Neuron (in vitro differentiated cells): ENCODE measurements around the gene SLA2.

Source experiments
- H2AFZ ChIP-seq: one replicate; pipeline ENCODE4 v1.6.1; 2013; ENCODE audit warnings: low read depth, mild to moderate bottlenecking, inconsistent platforms, low read length, moderate library complexity
- H3K27me3 ChIP-seq: one replicate; pipeline ENCODE4 v1.6.1; 2013; ENCODE audit warnings: low read length; ENCODE audit not compliant: insufficient read depth
- H3K36me3 ChIP-seq: one replicate; pipeline ENCODE4 v1.6.1; 2013; ENCODE audit warnings: low read length; ENCODE audit not compliant: insufficient read depth
- H3K4me1 ChIP-seq: one replicate; pipeline ENCODE4 v1.6.1; 2013; ENCODE audit warnings: low read length; ENCODE audit not compliant: insufficient read depth
- H3K4me3 ChIP-seq: 2 replicates; pipeline ENCODE4 v1.5.1; 2013; ENCODE audit warnings: mild to moderate bottlenecking, low read length, moderate library complexity
- H3K9me3 ChIP-seq: one replicate; pipeline ENCODE4 v1.6.1; 2013; ENCODE audit warnings: low read length

The SLA2 gene

DNA sequence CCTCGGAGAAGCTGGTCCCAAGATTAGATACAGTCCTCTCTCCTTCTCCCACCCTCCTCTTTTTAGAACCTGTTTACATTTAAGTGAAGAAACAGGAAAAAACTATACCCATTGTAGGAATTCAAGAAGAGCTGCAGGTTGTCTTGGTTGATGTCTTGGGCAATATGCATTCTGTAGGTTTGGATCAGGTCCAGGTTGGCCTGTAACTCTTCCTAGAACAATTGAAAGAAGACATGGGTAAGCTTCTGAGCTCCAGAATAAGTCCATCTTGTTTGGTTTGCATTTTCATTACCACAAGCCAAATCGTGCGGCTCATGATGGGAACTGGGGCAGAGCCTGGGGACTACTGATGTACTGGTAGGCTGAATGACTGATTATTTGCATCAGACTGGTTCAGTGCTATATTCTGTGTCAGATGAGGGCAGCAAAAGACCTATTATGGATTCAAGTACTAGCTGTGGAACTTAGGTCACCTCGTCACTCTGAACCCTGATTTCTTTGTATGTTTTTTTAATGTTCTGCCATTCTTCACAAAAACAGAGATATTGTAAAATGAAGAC is 20.3 kb upstream of the SLA2 start:
- peaks cover 15% of the 10 kb centered on the region for H3K36me3 ChIP-seq
- H3K4me1 ChIP-seq: no peaks in the 10 kb centered on the region
- H3K4me3 ChIP-seq: no peak overlapping the region
- H2AFZ ChIP-seq: no peak overlapping the region
- no peaks in the 10 kb centered on the region for H3K27me3 ChIP-seq
- H3K9me3 ChIP-seq: no peaks in the 10 kb centered on the region

GRCh38 chr20:36663031-36663430 is 17.0 kb upstream of the SLA2 start:
- Histone ChIP-seq H3K9me3 (no peaks in the 10 kb centered on the region), H3K36me3 (peaks cover 16% of the 10 kb centered on the region), H3K4me1 (no peaks in the 10 kb centered on the region), H3K27me3 (no peaks in the 10 kb centered on the region), H2AFZ (no peak overlapping the region), H3K4me3 (no peak overlapping the region)

- Histone ChIP-seq H3K9me3 (no peaks in the 10 kb centered on the region), H3K4me1 (no peaks in the 10 kb centered on the region), H3K4me3 (no peak overlapping the region), H3K36me3 (peaks cover 8% of the 10 kb centered on the region), H2AFZ (no peak overlapping the region), H3K27me3 (no peaks in the 10 kb centered on the region)
These were observed 12.3 kb upstream of the SLA2 start for GRCh38 chr20:36658300-36658699.

GRCh38 chr20:36656733-36657132 is 10.7 kb upstream of the SLA2 start:
- H3K36me3 ChIP-seq: peaks cover 8% of the 10 kb centered on the region
- H3K4me3 ChIP-seq: no peak overlapping the region
- H3K27me3 ChIP-seq: no peaks in the 10 kb centered on the region
- no peaks in the 10 kb centered on the region for H3K4me1 ChIP-seq
- H2AFZ ChIP-seq: no peak overlapping the region
- H3K9me3 ChIP-seq: no peaks in the 10 kb centered on the region

DNA sequence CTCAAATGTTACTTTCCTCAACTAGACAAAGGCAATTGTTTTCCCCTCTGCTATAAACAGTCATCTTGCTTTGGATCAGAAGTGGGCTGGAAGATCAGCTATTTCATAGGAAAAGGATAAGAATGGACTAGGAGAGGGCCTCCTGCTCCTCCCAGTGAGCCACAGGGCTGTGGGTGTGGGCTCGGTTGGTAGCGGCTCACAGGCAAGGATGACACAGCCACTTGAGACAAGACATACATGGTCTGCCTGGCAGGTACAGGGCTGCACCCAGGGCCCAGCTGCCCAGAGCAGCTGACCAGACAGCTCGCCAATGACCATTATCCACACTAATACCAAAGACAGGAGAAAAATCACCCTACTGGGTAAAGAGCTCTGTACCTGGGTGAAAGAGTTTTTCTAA is 9.0 kb upstream of the SLA2 start:
- Histone ChIP-seq H3K9me3 (no peaks in the 10 kb centered on the region), H3K4me3 (no peak overlapping the region), H3K36me3 (peaks cover 10% of the 10 kb centered on the region), H3K4me1 (no peaks in the 10 kb centered on the region), H3K27me3 (no peaks in the 10 kb centered on the region), H2AFZ (no peak overlapping the region)

DNA sequence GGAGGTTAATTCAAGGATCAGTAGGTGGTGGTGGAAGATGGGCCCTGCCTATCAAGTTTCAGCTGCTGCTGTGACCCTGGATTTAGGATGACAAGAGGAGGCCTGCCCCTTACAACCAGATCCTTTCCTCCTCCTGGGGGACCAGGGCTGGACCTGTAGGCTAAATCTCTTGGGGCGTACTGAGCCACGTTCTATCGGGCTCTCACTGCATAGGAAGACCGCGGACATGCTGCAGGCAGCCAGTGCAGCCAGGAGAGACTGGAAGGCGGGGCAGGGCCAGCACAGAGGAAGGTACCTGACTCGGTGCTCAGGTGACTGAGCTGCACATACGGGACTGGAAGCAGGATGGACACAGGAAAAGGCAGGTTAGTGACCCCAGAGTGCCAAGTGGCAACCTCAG is 8.5 kb upstream of the SLA2 start:
- Histone ChIP-seq H2AFZ (no peak overlapping the region), H3K4me1 (no peaks in the 10 kb centered on the region), H3K9me3 (no peaks in the 10 kb centered on the region), H3K4me3 (no peak overlapping the region), H3K36me3 (peaks cover 10% of the 10 kb centered on the region), H3K27me3 (no peaks in the 10 kb centered on the region)

- Histone ChIP-seq H3K27me3 (no peaks in the 10 kb centered on the region), H3K4me1 (no peaks in the 10 kb centered on the region), H3K4me3 (no peak overlapping the region), H3K9me3 (no peaks in the 10 kb centered on the region), H2AFZ (no peak overlapping the region), H3K36me3 (peaks cover 7% of the 10 kb centered on the region)
These were observed 7.5 kb upstream of the SLA2 start for GRCh38 chr20:36653456-36653855.

DNA sequence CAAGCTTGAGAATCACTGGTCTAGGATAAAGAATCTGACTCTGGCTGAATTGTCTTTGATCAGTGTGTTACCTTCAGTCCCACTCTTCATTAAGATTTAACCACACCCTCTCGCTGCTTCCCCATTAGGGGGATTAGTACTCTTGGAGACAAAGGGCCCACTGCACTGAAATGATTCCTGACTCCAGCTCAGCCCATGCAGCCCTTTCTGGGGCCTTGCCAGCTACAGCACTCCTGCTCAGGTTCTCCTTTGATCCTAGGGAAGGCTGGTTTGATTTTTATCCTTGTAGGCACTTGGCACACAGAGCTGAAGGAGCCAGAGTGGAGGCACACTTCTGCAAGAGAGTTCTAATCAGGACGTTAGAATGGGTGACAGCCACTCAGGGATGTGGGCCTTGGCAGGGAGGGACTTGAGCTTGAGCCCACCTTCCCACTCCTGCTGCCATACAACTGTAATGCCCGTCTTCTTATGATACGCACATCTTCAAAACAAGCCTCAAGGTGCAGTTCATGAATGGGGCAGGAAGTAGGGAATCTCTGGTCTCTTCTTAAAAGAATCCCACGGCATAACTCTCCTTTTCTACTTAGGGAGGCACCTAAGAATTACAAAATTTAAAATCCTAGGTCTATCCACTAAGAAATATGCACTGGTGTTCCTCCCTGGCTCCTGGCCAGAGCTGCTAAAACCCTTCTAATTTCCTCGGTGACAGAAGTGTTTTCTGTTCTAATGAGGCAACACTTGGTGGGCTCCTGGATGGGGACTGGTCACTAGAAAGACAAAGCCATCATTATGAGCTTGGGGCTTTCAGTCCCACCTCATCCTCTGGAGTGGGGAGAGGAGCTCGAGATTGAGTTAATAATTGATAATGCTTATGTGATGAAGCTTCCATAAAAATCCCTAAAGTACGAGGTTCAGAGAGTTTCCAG is 1.5 kb upstream of the SLA2 start:
- H3K4me3 ChIP-seq: no peak overlapping the region
- H3K27me3 ChIP-seq: no peaks in the 10 kb centered on the region
- no peak overlapping the region for H2AFZ ChIP-seq
- no peaks in the 10 kb centered on the region for H3K4me1 ChIP-seq
- no peaks in the 10 kb centered on the region for H3K9me3 ChIP-seq
- H3K36me3 ChIP-seq: peaks cover 2% of the 10 kb centered on the region

- no peak overlapping the region for H3K4me3 ChIP-seq
- H3K9me3 ChIP-seq: no peaks in the 10 kb centered on the region
- no peaks in the 10 kb centered on the region for H3K27me3 ChIP-seq
- no peaks in the 10 kb centered on the region for H3K4me1 ChIP-seq
- no peak overlapping the region for H2AFZ ChIP-seq
- peaks cover 2% of the 10 kb centered on the region for H3K36me3 ChIP-seq
These were observed 682 bp upstream of the SLA2 start for GRCh38 chr20:36646678-36647077.

DNA sequence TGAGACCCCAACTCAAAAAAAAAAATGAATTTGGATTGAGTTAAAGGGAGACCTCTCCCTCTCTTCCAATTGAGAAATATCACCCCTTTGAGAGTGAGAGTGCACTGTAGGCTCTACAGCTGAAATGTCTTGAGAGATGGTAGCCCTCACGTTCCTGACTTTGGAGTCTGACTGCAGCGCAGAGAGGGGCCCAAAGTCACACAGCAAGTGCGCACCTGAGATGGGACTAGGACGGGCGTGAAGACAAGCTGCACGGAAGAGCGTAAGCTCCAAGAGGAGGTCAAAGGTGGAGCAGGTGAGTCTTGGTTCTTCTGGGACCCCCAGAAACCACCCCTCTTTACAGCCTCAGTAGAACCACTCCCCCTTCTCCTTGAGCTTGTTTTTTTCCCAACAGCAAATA is 643 bp downstream of the SLA2 start:
- Histone ChIP-seq H3K9me3 (no peaks in the 10 kb centered on the region), H3K36me3 (no peaks in the 10 kb centered on the region)

GRCh38 chr20:36644706-36645095 is 1.3 kb downstream of the SLA2 start:
- H3K9me3 ChIP-seq: no peaks in the 10 kb centered on the region
- H3K27me3 ChIP-seq: no peaks in the 10 kb centered on the region
- H2AFZ ChIP-seq: no peak overlapping the region
- no peaks in the 10 kb centered on the region for H3K4me1 ChIP-seq
- H3K36me3 ChIP-seq: no peaks in the 10 kb centered on the region
- no peak overlapping the region for H3K4me3 ChIP-seq

More for the DNA sequence above, 643 bp downstream of the SLA2 start:
- Histone ChIP-seq H2AFZ (no peak overlapping the region), H3K4me3 (no peak overlapping the region), H3K4me1 (no peaks in the 10 kb centered on the region), H3K27me3 (no peaks in the 10 kb centered on the region)

GRCh38 chr20:36644032-36644705 is 1.8 kb downstream of the SLA2 start:
- no peaks in the 10 kb centered on the region for H3K27me3 ChIP-seq
- no peak overlapping the region for H3K4me3 ChIP-seq
- no peaks in the 10 kb centered on the region for H3K36me3 ChIP-seq
- no peaks in the 10 kb centered on the region for H3K4me1 ChIP-seq
- no peaks in the 10 kb centered on the region for H3K9me3 ChIP-seq
- no peak overlapping the region for H2AFZ ChIP-seq

GRCh38 chr20:36642136-36642535 is 3.9 kb downstream of the SLA2 start:
- Histone ChIP-seq H3K9me3 (no peaks in the 10 kb centered on the region), H2AFZ (no peak overlapping the region), H3K4me1 (no peaks in the 10 kb centered on the region), H3K36me3 (no peaks in the 10 kb centered on the region), H3K4me3 (no peak overlapping the region), H3K27me3 (no peaks in the 10 kb centered on the region)
